Measurements from ENCODE around the gene ZNF618.

ZNF618 gene

DNA sequence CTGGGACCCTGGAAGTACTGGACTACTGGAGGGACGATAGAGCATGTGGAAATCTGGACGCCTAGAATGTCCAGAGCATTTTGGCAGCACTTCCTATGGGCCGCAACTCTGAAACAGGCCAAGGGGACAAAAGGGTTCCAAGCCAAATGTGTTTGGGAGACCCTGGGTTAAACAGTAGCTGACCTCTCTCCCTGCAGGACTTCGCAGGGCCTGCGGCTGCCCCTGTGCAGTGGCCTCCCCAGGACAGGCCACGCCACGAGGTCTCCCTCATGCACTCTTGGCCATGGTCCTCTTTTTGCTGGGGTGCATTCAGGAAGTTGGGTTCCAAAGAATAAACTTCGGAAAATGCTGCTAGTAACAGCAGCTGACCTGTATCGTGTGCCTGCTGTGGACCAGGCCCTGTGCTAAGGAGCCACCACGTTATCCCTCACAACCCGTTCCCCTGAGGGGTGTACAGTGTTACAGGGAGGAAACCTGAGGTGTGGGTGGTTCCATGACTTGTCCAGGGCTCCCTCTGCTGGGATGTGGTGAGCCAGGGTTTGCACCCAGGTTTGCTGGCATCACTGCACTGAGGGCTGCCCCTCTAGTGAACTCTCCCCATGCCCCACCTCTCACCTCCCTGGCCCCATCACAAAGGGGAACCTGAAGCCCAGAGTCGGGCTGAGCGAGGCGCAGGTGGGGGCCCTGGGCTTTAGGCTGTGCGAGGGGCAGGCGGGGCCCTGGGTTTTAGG is 122.6 kb downstream of the ZNF618 start:
- peaks cover 0 to 16% (median 6%) of the 10 kb centered on the region in 3 donors for H3K36me3 ChIP-seq
- no peaks in the 10 kb centered on the region for H3K27me3 ChIP-seq
- H3K27ac ChIP-seq, result peak overlapping the region; percentile 45 to 83
- intact Hi-C loops (cut with DNase I; ENCODE audit: low total_unique reads), result loop anchor here (5.0 to 10.0 kb wide), 2 partner anchors 124 to 191 kb away; partner anchors contain the start of gene ZNF618
- DNase-seq, result no peak
- no peaks in the 10 kb centered on the region for H3K9me3 ChIP-seq
- H3K4me1 ChIP-seq, result peaks cover 2 to 69% (median 31%) of the 10 kb centered on the region in 4 donors
- no peak overlapping the region for H3K4me3 ChIP-seq
- TF ChIP-seq, protein P1, sequence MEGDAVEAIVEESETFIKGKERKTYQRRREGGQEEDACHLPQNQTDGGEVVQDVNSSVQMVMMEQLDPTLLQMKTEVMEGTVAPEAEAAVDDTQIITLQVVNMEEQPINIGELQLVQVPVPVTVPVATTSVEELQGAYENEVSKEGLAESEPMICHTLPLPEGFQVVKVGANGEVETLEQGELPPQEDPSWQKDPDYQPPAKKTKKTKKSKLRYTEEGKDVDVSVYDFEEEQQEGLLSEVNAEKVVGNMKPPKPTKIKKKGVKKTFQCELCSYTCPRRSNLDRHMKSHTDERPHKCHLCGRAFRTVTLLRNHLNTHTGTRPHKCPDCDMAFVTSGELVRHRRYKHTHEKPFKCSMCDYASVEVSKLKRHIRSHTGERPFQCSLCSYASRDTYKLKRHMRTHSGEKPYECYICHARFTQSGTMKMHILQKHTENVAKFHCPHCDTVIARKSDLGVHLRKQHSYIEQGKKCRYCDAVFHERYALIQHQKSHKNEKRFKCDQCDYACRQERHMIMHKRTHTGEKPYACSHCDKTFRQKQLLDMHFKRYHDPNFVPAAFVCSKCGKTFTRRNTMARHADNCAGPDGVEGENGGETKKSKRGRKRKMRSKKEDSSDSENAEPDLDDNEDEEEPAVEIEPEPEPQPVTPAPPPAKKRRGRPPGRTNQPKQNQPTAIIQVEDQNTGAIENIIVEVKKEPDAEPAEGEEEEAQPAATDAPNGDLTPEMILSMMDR (IDR thresholded peaks at IDR 0.05), result no peak

DNA sequence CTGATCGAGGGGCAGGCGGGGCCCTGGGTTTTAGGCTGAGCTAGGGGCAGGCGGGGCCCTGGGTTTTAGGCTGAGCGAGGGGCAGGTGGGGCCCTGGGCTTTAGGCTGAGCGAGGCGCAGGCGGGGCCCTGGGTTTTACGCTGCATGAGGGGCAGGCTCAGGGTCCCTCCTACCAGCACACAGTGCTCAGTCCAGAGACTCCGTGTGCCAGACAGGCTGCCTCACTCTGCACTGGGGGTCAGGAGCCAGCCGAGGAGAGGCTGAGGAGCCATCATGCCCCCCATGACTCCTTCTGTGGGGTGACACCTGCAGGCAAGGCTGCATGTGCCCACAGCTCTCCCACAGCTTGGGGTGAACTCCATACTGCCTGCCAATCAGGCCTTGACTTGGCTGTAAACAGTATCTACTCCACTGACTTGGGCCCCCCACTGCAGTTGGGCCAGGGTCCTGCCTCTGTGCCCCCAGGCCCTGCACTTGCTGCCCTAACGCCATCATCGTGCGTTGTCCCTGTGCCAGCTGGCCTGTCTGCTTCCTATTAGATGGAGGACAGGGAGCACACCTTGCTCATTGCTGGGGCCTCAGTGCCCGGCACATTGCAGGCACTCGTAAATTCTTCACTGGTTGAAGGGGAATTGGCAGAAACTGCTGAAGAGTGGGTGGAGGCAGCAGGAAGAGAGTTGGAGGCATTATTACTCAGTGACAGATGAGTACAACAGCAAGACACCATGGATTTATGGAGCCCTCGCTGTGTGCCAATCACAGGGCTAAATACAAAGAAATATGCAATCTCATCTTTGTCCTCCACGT is 123.3 kb downstream of the ZNF618 start:
- TF ChIP-seq, protein P1 (IDR thresholded peaks at IDR 0.05), result no peak
- Histone ChIP-seq H3K27ac (peak overlapping the region; percentile 45 to 83), H3K9me3 (no peaks in the 10 kb centered on the region), H3K27me3 (no peaks in the 10 kb centered on the region), H3K4me1 (peaks cover 0 to 68% (median 31%) of the 10 kb centered on the region in 4 donors), H3K4me3 (no peak overlapping the region), H3K36me3 (peaks cover 0 to 20% (median 6%) of the 10 kb centered on the region in 3 donors)
- DNase-seq, result no peak
- intact Hi-C loops (cut with DNase I; ENCODE audit: low total_unique reads), result loop anchor here (5.0 to 10.0 kb wide), 2 partner anchors 125 to 192 kb away; partner anchors contain the start of gene ZNF618

DNA sequence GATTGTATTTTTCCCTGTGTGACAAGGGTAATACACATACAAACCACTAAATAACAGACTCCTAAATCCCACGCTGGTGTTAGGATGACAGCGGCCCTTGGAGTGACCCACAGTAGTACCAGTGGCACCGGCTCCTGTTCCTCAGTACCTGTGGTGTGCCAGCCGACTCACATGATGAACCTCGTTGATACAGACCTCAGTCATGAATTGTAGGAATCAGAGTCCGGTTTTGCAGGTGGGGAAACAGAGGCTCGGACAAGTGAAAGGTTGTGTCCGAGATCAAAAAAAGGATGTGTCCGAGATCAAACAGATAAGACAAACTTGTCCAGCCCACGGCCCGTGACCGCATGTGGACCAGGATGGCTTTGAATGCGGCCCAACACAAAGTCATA is 124.0 kb downstream of the ZNF618 start:
- Histone ChIP-seq H3K27me3 (no peaks in the 10 kb centered on the region), H3K4me1 (peaks cover 0 to 68% (median 32%) of the 10 kb centered on the region in 4 donors), H3K27ac (peak overlapping the region; percentile 45 to 83), H3K9me3 (no peaks in the 10 kb centered on the region), H3K4me3 (no peak overlapping the region), H3K36me3 (peaks cover 0 to 20% (median 6%) of the 10 kb centered on the region in 3 donors)
- intact Hi-C loops (cut with DNase I; ENCODE audit: low total_unique reads), result no loop called here
- no peak for DNase-seq
- TF ChIP-seq, protein P1 (IDR thresholded peaks at IDR 0.05), result no peak

DNA sequence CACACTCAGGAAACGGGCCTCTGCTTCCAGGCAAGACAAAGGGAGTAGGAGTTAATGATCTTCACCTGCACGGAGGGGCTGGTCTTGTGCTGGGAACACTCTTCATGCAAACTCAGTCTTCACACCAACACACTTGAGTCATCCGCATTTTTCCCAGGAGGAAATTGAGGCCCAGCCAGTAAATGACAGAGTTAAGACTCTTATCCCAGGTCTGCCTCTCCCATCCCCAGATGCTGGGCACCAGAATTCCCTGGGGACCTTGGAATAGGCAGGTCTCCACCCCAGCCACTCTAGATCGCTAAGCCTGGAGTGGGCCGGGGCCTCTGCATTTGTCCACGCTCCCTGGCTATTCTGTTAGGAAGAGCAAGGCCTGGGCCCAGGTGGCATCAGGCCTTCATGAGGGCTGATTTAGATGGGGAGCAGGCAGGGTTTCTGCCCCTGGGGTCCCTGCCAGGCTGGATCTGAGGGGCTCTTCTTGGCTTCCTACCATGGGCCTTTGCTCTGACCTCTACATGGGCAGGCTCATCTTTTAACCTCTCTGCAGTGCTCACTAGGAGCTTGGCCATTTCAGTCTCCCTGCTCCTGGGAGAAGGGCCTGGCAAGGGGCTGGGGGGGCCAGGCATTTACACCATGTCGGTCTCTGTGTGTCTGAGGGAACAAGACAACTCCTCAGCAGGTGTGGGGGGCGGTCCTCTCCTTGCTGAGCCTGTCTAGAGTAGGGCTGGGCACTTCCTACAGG is 124.7 kb downstream of the ZNF618 start:
- H3K4me3 ChIP-seq, result no peak overlapping the region
- H3K27me3 ChIP-seq, result no peaks in the 10 kb centered on the region
- no peaks in the 10 kb centered on the region for H3K9me3 ChIP-seq
- peaks cover 0 to 28% (median 6%) of the 10 kb centered on the region in 3 donors for H3K36me3 ChIP-seq
- intact Hi-C loops (cut with DNase I; ENCODE audit: low total_unique reads), result no loop called here
- DNase-seq, result peak in 1 of 2 donors; percentile 60
- TF ChIP-seq, protein P1 (IDR thresholded peaks at IDR 0.05), result no peak
- peak overlapping the region; percentile 45 to 83 for H3K27ac ChIP-seq
- peaks cover 0 to 67% (median 34%) of the 10 kb centered on the region in 4 donors for H3K4me1 ChIP-seq

DNA sequence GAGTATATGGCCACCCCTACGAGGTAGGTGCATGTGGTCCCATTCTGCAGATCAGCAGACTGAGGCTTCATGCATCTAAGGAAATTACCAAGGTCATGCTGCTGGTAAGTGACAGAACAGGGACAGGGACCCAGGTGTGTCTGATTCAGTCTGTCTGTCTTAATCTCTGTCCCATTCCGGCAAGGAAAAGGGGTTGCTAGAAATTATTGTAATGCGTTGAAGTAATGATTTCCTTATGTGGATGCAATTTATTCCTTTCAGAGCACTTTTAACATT is 125.2 kb downstream of the ZNF618 start:
- H3K4me1 ChIP-seq, result peaks cover 0 to 67% (median 34%) of the 10 kb centered on the region in 4 donors
- intact Hi-C loops (cut with DNase I; ENCODE audit: low total_unique reads), result no loop called here
- DNase-seq, result no peak
- peaks cover 0 to 31% (median 6%) of the 10 kb centered on the region in 3 donors for H3K36me3 ChIP-seq
- H3K27me3 ChIP-seq, result no peaks in the 10 kb centered on the region
- H3K27ac ChIP-seq, result peak overlapping the region in 1 of 2 donors; percentile 83
- TF ChIP-seq, protein P1 (IDR thresholded peaks at IDR 0.05), result no peak
- no peak overlapping the region for H3K4me3 ChIP-seq
- H3K9me3 ChIP-seq, result no peaks in the 10 kb centered on the region

Data from tibial artery (tissue), 4 donors.